Brain microvascular endothelial cell (primary cell): ENCODE data around the gene CDC7.

Experiments used
- DNase-seq: peaks from one replicate; pipeline ENCODE4 v3.0.0-alpha.2; 2020
- H3K27ac ChIP-seq: fragments of 250-450 bp; sonication (Bioruptor Pico); 2 replicates; pipeline ENCODE4 v1.5.1; 2020; ENCODE audit warnings: mild to moderate bottlenecking, moderate library complexity
- H3K27me3 ChIP-seq: fragments of 250-450 bp; sonication (Bioruptor Pico); replicated peaks from 2 replicates; pipeline ENCODE4 v1.5.1; 2020; ENCODE audit warnings: mild to moderate bottlenecking
- H3K36me3 ChIP-seq: fragments of 250-450 bp; sonication (Bioruptor Pico); replicated peaks from 2 replicates; pipeline ENCODE4 v1.5.1; 2020; ENCODE audit warnings: mild to moderate bottlenecking
- H3K4me3 ChIP-seq: 2 replicates; pipeline ENCODE4 v1.5.1; 2011; ENCODE audit warnings: low read depth, mild to moderate bottlenecking, control low read depth, low read length, moderate library complexity
- in situ Hi-C: cut with HindIII; loops from 2 replicates; pipeline ENCODE4 v1.10.0; 2017; ENCODE audit warnings: low sequenced_read_pairs, low pct_ligation_motif_present
- TF ChIP-seq, protein P1 (sequence below): IDR thresholded peaks from 2 replicates; pipeline ENCODE4 v1.5.1; 2011; ENCODE audit warnings: low read depth, mild to moderate bottlenecking, moderate library complexity, low read length, control low read depth, inconsistent platforms; ENCODE audit errors: missing control alignments

CDC7 gene

DNA sequence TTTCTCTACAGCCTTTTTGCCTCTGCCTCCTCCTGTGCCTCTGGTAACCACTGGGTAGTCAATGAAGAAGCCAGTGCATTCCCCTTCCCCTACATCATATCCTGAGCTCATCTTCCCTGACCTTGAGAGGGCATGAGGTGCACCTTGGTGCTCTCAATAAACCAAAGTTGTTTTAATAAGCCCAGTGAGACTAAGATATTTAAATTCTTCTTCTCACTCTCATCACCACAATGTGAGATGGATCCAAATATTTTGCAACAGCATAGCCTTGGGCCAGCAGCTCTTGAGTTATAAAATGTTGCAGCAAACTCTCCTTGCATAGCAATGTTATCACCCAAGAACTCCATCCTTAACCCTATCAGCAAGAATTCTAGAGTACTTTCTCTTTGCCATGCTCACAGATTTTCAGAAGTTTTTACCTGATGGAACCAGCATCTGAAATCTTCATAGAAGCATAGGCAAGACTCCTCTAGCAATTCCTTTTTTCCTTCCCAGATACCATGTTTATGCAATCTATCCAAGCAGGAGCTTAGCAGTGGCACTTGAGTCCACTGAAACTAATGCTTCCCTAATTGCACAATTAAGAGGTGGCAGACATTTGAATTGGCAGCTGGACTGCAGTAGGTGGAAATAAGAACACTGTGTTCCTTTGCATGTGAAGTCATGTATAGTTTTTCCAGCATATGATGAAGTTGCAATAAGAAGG is 36.8 kb downstream of the CDC7 start:
- Histone ChIP-seq H3K27ac (no peak overlapping the region), H3K36me3 (no peaks in the 10 kb centered on the region), H3K27me3 (no peaks in the 10 kb centered on the region), H3K4me3 (no peak overlapping the region)
- in situ Hi-C loops: no loop called here
- DNase-seq: peak; percentile 34
- TF ChIP-seq, protein P1, sequence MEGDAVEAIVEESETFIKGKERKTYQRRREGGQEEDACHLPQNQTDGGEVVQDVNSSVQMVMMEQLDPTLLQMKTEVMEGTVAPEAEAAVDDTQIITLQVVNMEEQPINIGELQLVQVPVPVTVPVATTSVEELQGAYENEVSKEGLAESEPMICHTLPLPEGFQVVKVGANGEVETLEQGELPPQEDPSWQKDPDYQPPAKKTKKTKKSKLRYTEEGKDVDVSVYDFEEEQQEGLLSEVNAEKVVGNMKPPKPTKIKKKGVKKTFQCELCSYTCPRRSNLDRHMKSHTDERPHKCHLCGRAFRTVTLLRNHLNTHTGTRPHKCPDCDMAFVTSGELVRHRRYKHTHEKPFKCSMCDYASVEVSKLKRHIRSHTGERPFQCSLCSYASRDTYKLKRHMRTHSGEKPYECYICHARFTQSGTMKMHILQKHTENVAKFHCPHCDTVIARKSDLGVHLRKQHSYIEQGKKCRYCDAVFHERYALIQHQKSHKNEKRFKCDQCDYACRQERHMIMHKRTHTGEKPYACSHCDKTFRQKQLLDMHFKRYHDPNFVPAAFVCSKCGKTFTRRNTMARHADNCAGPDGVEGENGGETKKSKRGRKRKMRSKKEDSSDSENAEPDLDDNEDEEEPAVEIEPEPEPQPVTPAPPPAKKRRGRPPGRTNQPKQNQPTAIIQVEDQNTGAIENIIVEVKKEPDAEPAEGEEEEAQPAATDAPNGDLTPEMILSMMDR: no peak

DNA sequence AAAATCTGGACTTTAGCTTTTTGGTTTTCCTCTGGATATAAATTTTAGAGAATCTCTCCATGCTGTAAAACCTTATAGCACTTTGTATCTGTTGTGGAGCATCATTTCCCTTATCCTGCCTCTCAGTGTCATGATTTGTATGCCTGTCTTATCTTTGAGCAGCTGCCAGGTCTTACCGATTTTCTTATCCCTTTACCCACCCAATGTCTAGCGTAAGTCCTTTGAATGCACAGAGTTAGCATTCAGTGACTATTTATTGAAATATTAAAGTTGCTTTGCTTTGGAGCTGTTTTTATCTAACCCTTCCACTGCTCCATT is 37.3 kb downstream of the CDC7 start:
- DNase-seq: no peak
- H3K27me3 ChIP-seq: no peaks in the 10 kb centered on the region
- TF ChIP-seq, protein P1: no peak
- H3K27ac ChIP-seq: no peak overlapping the region
- H3K36me3 ChIP-seq: no peaks in the 10 kb centered on the region
- H3K4me3 ChIP-seq: no peak overlapping the region
- in situ Hi-C loops: no loop called here

DNA sequence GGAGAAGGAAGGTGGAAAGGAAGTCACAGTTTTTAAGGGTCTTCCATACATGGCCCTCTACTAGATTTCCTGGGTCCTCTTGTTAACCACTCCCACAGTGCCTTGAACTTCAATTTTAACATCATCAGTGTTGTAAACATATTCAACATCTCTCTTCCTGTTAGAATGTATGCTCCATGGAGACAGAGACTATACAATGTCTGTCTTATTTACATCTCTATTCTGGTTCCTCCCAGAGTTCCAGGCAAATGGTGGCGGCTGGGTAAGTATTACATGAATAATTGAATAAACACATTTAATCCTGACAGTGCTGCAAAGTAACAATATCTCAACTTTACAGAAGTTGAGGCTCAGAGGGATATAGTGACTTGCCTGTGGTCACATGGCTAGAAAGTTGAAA is 40.3 kb downstream of the CDC7 start:
- peaks cover 3% of the 10 kb centered on the region for H3K27me3 ChIP-seq
- in situ Hi-C loops: no loop called here
- no peak overlapping the region for H3K4me3 ChIP-seq
- H3K27ac ChIP-seq: no peak overlapping the region
- TF ChIP-seq, protein P1: no peak
- no peak for DNase-seq
- no peaks in the 10 kb centered on the region for H3K36me3 ChIP-seq

DNA sequence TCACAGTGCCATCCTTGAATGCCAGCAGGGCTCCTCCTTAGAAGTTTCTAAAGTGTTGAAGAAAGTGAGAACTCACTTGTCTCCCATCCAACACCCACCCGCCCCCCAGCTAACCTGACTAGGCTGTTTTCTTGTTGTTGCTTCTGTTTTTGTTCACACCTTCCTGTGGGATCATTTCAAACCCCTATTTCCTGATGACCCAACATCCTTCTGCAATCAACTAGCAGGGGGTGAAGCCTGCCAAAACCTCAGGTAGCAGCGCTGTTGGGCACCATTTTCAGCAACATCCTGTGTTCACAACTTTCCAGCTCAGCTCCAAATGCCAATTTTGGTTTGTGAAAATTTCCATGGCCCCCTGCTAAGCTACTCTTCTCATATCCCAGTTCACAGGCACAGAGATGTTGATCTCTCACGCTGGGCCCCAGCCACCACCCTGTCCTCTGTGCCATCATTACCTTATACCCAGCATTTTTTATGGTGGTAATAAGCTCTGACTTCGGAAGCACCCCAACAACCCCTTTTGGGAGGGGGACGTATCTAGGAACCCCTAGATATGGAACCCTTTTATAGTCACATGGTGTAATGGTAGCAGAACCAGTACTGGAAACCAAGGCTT is 41.4 kb downstream of the CDC7 start:
- Histone ChIP-seq H3K36me3 (no peaks in the 10 kb centered on the region), H3K4me3 (no peak overlapping the region), H3K27ac (no peak overlapping the region), H3K27me3 (peaks cover 3% of the 10 kb centered on the region)
- no peak for DNase-seq
- TF ChIP-seq, protein P1: no peak
- in situ Hi-C loops: no loop called here

DNA sequence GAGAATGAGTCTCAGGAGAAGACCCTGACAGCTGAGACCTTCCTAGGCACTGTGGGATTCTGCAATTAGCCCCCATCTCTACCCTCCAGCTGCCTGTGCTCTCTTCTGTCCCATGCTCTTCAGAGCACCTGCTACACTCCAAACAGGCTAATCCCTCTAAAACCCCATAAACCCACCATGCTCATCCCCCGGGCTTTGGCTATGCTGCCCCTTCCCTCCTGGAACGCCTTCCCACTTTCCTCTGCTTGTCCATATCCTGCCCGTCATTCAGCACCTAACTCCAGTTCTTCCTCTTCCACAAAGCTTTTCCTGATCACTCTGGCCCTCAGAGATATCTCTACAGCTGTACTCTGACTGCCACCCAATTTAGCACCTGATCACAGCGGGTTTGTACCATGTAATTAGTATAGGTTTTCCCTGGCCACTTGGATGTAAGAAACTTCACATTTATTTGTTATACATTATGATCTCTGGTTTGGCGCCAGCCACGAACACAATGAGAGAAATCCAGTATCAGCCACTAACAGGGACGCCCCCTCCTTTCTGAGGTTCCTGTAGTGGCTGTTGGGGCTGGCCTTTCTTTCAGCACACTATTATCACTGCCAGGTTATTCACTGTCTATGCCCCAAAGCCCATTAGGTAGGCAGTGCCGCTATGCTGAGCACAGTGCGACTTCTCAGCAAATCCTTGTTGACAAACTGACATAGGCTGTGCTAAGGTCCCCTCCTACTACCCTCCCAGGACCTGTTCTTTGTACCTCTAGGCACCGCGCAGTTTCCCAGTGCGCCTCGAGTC is 45.1 kb downstream of the CDC7 start:
- TF ChIP-seq, protein P1: no peak
- Histone ChIP-seq H3K36me3 (no peaks in the 10 kb centered on the region), H3K27ac (no peak overlapping the region), H3K27me3 (peaks cover 3% of the 10 kb centered on the region), H3K4me3 (no peak overlapping the region)
- in situ Hi-C loops: no loop called here
- DNase-seq: no peak
